DMS153 treated with DMSO at 0.1 percent for 48 hours (cell line): ENCODE results near the gene CEP104.

ENCODE experiments used
- DNase-seq: peaks from one replicate; lab custom pipeline; 2025; ENCODE audit not compliant: unreplicated experiment; lab: John Stamatoyannopoulos, UW

CEP104 gene

GRCh38 chr1:3869751-3870301 lies 12.8 kb upstream of the CEP104 start:
- DNase-seq, result peak; percentile 72

GRCh38 chr1:3868464-3869006 lies 11.5 kb upstream of the CEP104 start:
- DNase-seq, result no peak

- DNase-seq, result no peak
These were observed 8.7 kb upstream of the CEP104 start for GRCh38 chr1:3865606-3866160.

- DNase-seq, result no peak
These were observed 7.9 kb upstream of the CEP104 start for GRCh38 chr1:3864884-3865283.

GRCh38 chr1:3863231-3863935 lies 6.4 kb upstream of the CEP104 start:
- no peak for DNase-seq

- no peak for DNase-seq
These were observed 1.4 kb upstream of the CEP104 start for GRCh38 chr1:3858231-3858981.

- no peak for DNase-seq
These were observed 749 bp upstream of the CEP104 start for GRCh38 chr1:3857791-3858129.

GRCh38 chr1:3852711-3853485 lies 4.1 kb downstream of the CEP104 start:
- DNase-seq, result no peak

- DNase-seq, result no peak
These were observed 4.9 kb downstream of the CEP104 start for GRCh38 chr1:3852091-3852490.

GRCh38 chr1:3851292-3851691 lies 5.7 kb downstream of the CEP104 start:
- DNase-seq, result no peak

- DNase-seq, result no peak
These were observed 6.2 kb downstream of the CEP104 start for GRCh38 chr1:3850857-3851256.

- DNase-seq, result no peak
These were observed 9.9 kb downstream of the CEP104 start for GRCh38 chr1:3847081-3847480.

GRCh38 chr1:3846541-3846940 lies 10.5 kb downstream of the CEP104 start:
- no peak for DNase-seq

- no peak for DNase-seq
These were observed 14.1 kb downstream of the CEP104 start for GRCh38 chr1:3842912-3843311.

GRCh38 chr1:3841491-3841890 lies 15.5 kb downstream of the CEP104 start:
- DNase-seq, result no peak

GRCh38 chr1:3838788-3839187 lies 18.2 kb downstream of the CEP104 start:
- no peak for DNase-seq

- no peak for DNase-seq
These were observed 19.3 kb downstream of the CEP104 start for GRCh38 chr1:3837685-3838084.

- no peak for DNase-seq
These were observed 19.8 kb downstream of the CEP104 start for GRCh38 chr1:3837200-3837599.

GRCh38 chr1:3836421-3836820 lies 20.6 kb downstream of the CEP104 start:
- DNase-seq, result no peak

GRCh38 chr1:3834701-3835100 lies 22.3 kb downstream of the CEP104 start:
- no peak for DNase-seq

- DNase-seq, result no peak
These were observed 25.3 kb downstream of the CEP104 start for GRCh38 chr1:3831689-3832088.
